SK-N-MC (cell line): ENCODE results near the gene PER2.
"Not testable (repeated sequence)": the region's sequence is repeated elsewhere in the genome, so short reads cannot be mapped to it uniquely, and the experiment has no call there.

Source experiments
- DNase-seq: peaks from one replicate; pipeline ENCODE4 v3.0.0-alpha.2; 2011; ENCODE audit warnings: low read depth, low spot score
- H3K27ac ChIP-seq: fragments of 200-600 bp; sonication (generic); 2 replicates; pipeline ENCODE4 v1.5.1; 2016; ENCODE audit warnings: mixed run types
- H3K36me3 ChIP-seq: fragments of 200-600 bp; sonication (generic); 2 replicates; pipeline ENCODE4 v1.6.1; 2017; ENCODE audit warnings: antibody characterized with exemption, low read length, mixed read lengths; ENCODE audit not compliant: insufficient read depth
- H3K4me3 ChIP-seq: fragments of 200-600 bp; sonication (generic); 2 replicates; pipeline ENCODE4 v1.5.1; 2016
- H3K9ac ChIP-seq: fragments of 200-600 bp; sonication (generic); 2 replicates; pipeline ENCODE4 v1.8.0; 2017; ENCODE audit warnings: mixed run types, mixed read lengths; ENCODE audit not compliant: insufficient read length
- H3K9me3 ChIP-seq: fragments of 200-600 bp; sonication (generic); 2 replicates; pipeline ENCODE4 v1.6.1; 2017; ENCODE audit warnings: low read depth, mild to moderate bottlenecking, antibody characterized with exemption, low read length, moderate library complexity, mixed read lengths
- EZH2 ChIP-seq: fragments of 200-600 bp; sonication (generic); IDR thresholded peaks from one replicate; pipeline ENCODE4 v1.6.1; 2017; ENCODE audit warnings: antibody characterized with exemption
- FOXP2 ChIP-seq: optimal IDR thresholded peaks from 2 replicates; pipeline ENCODE3; 2011; ENCODE audit warnings: mild to moderate bottlenecking, moderate library complexity; ENCODE audit not compliant: insufficient read depth; ENCODE audit errors: extremely low read length, control extremely low read depth
- POLR2AphosphoS5 ChIP-seq: IDR thresholded peaks from 2 replicates; pipeline ENCODE4 v1.6.1; 2012; ENCODE audit warnings: mild to moderate bottlenecking, low read depth, low read length, borderline replicate concordance

Gene PER2

DNA sequence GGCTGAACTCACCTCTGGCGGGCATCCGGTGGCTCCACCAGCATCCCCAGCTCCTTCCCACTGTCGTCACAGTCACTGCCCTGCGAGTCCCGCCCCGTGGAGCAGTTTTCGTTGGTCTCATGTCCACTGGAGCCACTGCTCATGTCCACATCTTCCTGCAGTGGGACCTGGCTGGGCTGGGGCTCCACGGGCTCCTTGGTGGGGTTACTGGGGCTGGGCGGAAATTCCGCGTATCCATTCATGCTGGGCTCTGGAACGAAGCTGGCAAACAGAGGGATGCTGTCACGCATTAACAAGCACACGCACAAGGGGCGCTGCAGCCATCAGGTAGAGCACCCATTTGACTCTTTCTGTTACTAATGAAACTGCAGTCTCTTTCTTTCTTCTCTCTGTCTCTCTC is 10.7 kb downstream of the PER2 start:
- DNase-seq, result no peak
- no peak overlapping the region for H3K4me3 ChIP-seq
- peaks cover 27% of the 10 kb centered on the region; the same call in 1 of the 2 replicates for H3K36me3 ChIP-seq
- no peak for TF ChIP-seq POLR2AphosphoS5
- no peak for TF ChIP-seq FOXP2
- TF ChIP-seq EZH2, result no peak
- no peak overlapping the region for H3K27ac ChIP-seq
- H3K9ac ChIP-seq, result no peak overlapping the region
- H3K9me3 ChIP-seq, result no peaks in the 10 kb centered on the region

DNA sequence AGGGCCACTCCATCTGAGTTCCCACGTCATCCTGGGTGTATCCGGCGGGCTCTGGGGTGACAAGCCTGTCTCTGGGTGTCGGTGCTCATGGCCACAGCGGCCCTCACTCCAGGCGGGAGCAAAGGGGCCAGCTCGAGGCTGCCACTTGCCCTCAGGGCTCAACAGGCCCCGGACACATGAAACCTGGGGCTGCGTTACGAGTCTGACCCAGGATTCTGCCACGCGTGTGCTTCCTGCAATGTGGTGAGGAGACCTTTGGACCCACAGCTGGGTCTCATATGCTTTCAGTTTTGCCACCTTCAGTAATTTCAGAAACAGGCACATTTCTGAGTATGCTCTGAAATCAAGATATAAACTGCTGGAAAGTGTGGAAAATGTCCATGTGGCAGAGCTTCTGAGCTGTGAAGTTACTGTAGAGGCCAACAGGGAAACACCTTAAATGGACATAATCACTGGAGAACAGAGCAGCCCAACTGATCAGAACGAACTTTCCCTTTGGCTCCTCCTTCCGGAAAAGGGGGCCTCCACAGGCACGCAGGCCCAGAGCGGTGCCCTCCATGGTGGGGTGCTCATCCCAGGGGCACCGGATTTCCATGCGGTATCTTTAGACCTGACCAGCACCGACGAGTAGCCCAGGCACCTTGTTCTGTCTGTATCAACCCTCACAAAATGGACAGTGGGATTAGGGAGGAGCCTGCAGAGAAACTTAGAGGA is 14.1 kb downstream of the PER2 start:
- TF ChIP-seq POLR2AphosphoS5 (no peak), FOXP2 (no peak), EZH2 (no peak)
- H3K9me3 ChIP-seq, result no peaks in the 10 kb centered on the region
- no peak for DNase-seq
- no peak overlapping the region for H3K4me3 ChIP-seq
- H3K36me3 ChIP-seq, result peaks cover 29% of the 10 kb centered on the region; the same call in 1 of the 2 replicates
- no peak overlapping the region for H3K27ac ChIP-seq
- H3K9ac ChIP-seq, result no peak overlapping the region

DNA sequence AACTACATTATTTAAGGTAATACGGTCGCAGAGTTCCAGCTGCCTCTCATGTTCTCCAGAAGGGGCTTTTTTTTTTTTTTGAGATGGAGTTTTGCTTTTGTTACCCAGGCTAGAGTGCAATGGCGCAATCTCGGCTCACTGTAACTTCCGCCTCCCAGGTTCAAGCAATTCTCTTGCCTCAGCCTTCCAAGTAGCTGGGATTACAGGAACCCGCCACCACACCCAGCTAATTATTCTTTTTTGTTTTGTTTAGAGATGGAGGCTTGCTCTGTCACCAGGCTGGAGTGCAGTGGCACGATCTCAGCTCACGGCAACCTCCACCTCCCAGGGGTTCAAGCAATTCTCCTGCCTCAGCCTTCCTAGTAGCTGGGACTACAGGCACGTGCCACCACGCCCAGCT is 15.0 kb downstream of the PER2 start:
- not testable (repeated sequence) for H3K27ac ChIP-seq, H3K9me3 ChIP-seq, H3K4me3 ChIP-seq, DNase-seq, H3K9ac ChIP-seq
- peaks cover 29% of the 10 kb centered on the region; the same call in 1 of the 2 replicates for H3K36me3 ChIP-seq

DNA sequence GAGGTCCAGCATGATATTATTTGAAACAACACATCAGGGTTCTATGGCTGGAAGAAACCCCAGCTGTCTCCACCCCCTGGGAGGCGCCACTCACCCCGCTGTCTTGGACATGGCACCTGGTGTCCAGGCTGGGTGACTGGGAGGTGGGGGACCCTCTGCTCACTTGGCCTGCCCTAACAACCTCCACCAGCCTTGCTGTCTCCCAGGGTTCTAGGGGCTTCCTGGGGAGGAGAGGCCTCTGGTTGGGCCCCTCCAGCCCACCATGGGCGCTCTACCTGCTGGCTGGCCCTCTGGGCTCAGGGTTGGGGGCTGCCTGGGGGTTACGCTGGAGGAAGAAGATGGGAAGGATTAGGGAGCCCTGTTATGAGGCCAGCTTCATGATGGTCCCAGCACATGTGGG is 16.3 kb downstream of the PER2 start:
- Histone ChIP-seq H3K27ac (no peak overlapping the region), H3K36me3 (peaks cover 29% of the 10 kb centered on the region; the same call in 1 of the 2 replicates), H3K4me3 (no peak overlapping the region), H3K9me3 (no peaks in the 10 kb centered on the region), H3K9ac (no peak overlapping the region)
- DNase-seq, result no peak
- TF ChIP-seq POLR2AphosphoS5, result no peak
- no peak for TF ChIP-seq EZH2
- TF ChIP-seq FOXP2, result no peak

DNA sequence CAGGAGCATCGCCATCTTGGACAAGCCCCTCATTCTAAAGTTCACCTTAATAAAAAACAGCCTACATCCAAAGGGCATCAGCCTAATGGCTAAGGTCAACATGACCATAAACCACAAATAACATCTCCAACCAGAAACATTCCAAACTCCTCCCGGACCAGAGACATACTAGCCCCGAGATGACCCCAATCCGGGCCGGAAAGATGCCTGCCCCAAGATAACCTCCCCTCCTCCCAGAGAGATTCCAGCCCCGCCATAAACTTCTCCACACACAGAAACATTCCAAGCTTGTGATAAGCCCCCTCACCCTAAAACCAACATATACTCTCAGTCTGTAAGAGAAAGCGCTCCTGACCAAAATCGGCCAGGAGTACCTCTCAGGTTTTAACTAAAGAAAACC is 16.7 kb downstream of the PER2 start:
- not testable (repeated sequence) for H3K9me3 ChIP-seq, H3K4me3 ChIP-seq, DNase-seq, H3K9ac ChIP-seq, H3K27ac ChIP-seq
- H3K36me3 ChIP-seq, result peaks cover 29% of the 10 kb centered on the region; the same call in 1 of the 2 replicates

DNA sequence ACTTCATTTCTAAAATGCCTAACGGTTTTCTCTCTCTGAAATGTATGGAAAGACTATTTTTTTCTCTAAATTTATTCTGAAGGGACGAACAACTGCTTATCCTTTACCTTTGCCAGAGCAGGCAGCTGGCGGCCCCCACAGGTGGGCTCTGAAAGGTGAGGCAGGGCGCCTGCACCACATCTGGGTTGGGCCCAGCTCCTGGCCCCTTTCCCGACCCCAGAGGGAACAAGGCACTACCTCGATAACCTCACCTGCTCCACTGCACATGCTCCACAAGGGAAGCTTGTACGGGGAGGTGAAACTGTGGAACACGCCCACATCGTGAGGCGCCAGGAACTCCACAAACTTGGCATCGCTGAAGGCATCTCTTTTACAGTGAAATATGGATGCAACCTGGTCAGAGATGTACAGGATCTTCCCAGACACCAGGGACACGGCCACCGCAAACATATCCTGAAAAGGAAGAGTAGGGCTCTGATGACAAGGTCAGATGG is 17.3 kb downstream of the PER2 start:
- no peak for TF ChIP-seq EZH2
- no peak for TF ChIP-seq POLR2AphosphoS5
- no peak for TF ChIP-seq FOXP2
- H3K36me3 ChIP-seq, result peaks cover 23% of the 10 kb centered on the region; the same call in 1 of the 2 replicates

DNA sequence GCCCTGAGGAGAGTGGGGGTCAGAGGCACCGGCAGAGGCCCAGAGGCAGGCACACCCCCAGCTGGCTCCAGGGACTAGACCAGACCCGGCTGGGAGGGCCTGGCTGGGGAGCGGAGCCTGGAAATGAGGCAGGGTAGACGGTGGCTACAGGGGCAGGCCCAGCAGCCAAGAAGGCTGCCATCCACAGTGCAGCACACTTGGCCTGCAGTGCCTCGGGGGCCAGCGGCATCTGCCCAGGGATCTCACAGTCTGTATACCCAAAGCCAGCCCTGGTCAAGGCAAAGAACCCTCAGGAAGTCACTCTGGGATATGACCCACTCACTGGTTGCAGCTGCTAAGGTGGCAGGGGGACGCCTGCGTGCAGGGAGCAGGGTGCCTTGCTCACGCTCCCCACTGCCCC is 17.8 kb downstream of the PER2 start:
- H3K9me3 ChIP-seq, result no peaks in the 10 kb centered on the region
- DNase-seq, result no peak
- no peak overlapping the region for H3K27ac ChIP-seq
- peaks cover 21% of the 10 kb centered on the region; the same call in 1 of the 2 replicates for H3K36me3 ChIP-seq
- no peak overlapping the region for H3K4me3 ChIP-seq
- H3K9ac ChIP-seq, result no peak overlapping the region
- TF ChIP-seq POLR2AphosphoS5 (no peak), EZH2 (no peak), FOXP2 (no peak)

More for the DNA sequence above, 17.3 kb downstream of the PER2 start:
- H3K27ac ChIP-seq, result no peak overlapping the region
- H3K9ac ChIP-seq, result no peak overlapping the region
- no peaks in the 10 kb centered on the region for H3K9me3 ChIP-seq
- H3K4me3 ChIP-seq, result no peak overlapping the region
- no peak for DNase-seq

DNA sequence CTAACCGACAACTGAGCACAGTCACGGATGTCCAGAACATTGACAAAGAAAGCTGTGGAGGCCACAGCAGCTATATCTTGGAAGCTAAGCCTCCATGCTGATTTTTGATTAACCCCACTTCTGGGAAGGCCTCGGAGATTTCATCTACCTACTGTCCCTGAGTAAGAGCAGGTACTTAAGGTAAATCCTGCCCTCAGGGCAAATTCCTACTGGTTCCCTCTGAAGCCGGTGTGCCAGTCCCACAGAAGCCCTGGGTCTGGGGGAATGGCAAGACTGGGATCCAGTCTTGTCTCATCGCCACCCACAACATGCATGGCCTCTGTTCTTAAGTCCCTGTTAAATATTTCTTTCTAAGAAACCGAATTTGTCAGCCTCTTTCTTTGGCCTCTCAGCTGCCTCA is 18.7 kb downstream of the PER2 start:
- H3K36me3 ChIP-seq, result peaks cover 14% of the 10 kb centered on the region; the same call in 1 of the 2 replicates
- no peak for DNase-seq
- H3K9me3 ChIP-seq, result no peaks in the 10 kb centered on the region
- H3K9ac ChIP-seq, result no peak overlapping the region
- TF ChIP-seq POLR2AphosphoS5, result no peak
- TF ChIP-seq EZH2, result no peak
- no peak for TF ChIP-seq FOXP2
- no peak overlapping the region for H3K4me3 ChIP-seq
- no peak overlapping the region for H3K27ac ChIP-seq
